CD4-positive, alpha-beta T cell treated with Interferon gamma for 1 hour (primary cell): ENCODE measurements around the gene C1orf198.

Experiments used
- DNase-seq: peaks from one replicate; pipeline ENCODE4 v3.0.0-alpha.2; 2020

Gene C1orf198

GRCh38 chr1:230891413-230891812 lies 23.1 kb upstream of the C1orf198 start:
- no peak for DNase-seq

GRCh38 chr1:230884646-230885045 lies 16.3 kb upstream of the C1orf198 start:
- no peak for DNase-seq

GRCh38 chr1:230883967-230884366 lies 15.6 kb upstream of the C1orf198 start:
- no peak for DNase-seq

- no peak for DNase-seq
These were observed 11.5 kb upstream of the C1orf198 start for GRCh38 chr1:230879778-230880177.

- no peak for DNase-seq
These were observed 10.3 kb upstream of the C1orf198 start for GRCh38 chr1:230878591-230878990.

- no peak for DNase-seq
These were observed 9.7 kb upstream of the C1orf198 start for GRCh38 chr1:230877924-230878590.

GRCh38 chr1:230877146-230877923 lies 9.0 kb upstream of the C1orf198 start:
- DNase-seq, result no peak

GRCh38 chr1:230876660-230877059 lies 8.3 kb upstream of the C1orf198 start:
- DNase-seq, result no peak

- no peak for DNase-seq
These were observed 7.0 kb upstream of the C1orf198 start for GRCh38 chr1:230875370-230875769.

GRCh38 chr1:230870916-230871315 lies 2.6 kb upstream of the C1orf198 start:
- no peak for DNase-seq

- no peak for DNase-seq
These were observed 1.2 kb upstream of the C1orf198 start for GRCh38 chr1:230869500-230869899.

GRCh38 chr1:230868736-230869385 lies 540 bp upstream of the C1orf198 start:
- no peak for DNase-seq

GRCh38 chr1:230867101-230867902 lies 1.0 kb downstream of the C1orf198 start:
- DNase-seq, result no peak

- no peak for DNase-seq
These were observed 1.9 kb downstream of the C1orf198 start for GRCh38 chr1:230866171-230867070.

- DNase-seq, result no peak
These were observed 3.1 kb downstream of the C1orf198 start for GRCh38 chr1:230865062-230865817.

GRCh38 chr1:230864441-230864840 lies 3.9 kb downstream of the C1orf198 start:
- no peak for DNase-seq

GRCh38 chr1:230863449-230863848 lies 4.9 kb downstream of the C1orf198 start:
- DNase-seq, result no peak

- DNase-seq, result no peak
These were observed 6.2 kb downstream of the C1orf198 start for GRCh38 chr1:230861970-230862595.

- DNase-seq, result no peak
These were observed 6.8 kb downstream of the C1orf198 start for GRCh38 chr1:230861489-230861888.

GRCh38 chr1:230860617-230861384 lies 7.5 kb downstream of the C1orf198 start:
- DNase-seq, result no peak
